OCI-LY1 (cell line): ENCODE measurements around the gene SLC35G3.
"Not testable (repeated sequence)": the region's sequence is repeated elsewhere in the genome, so short reads cannot be mapped to it uniquely, and the experiment has no call there.

Source experiments
- CTCF ChIP-seq: fragments of 200-600 bp; sonication (generic), shearing (Covaris generic); IDR thresholded peaks from 2 replicates; pipeline ENCODE4 v1.5.1; 2017; ENCODE audit warnings: mild to moderate bottlenecking, antibody characterized with exemption, low read length, moderate library complexity, mixed read lengths
- EZH2 ChIP-seq: fragments of 200-600 bp; sonication (generic), shearing (Covaris generic); IDR thresholded peaks from 2 replicates; pipeline ENCODE4 v1.8.0; 2017; ENCODE audit warnings: borderline replicate concordance, mixed run types, mild to moderate bottlenecking, antibody characterized with exemption, low read length, moderate library complexity, mixed read lengths

- not testable (repeated sequence) for TF ChIP-seq CTCF, EZH2
These were observed 21.9 kb downstream of the SLC35G3 start for GRCh38 chr17:35172321-35172720.
